NOMO-1 treated with DMSO at 0.1 percent for 48 hours (cell line): ENCODE measurements around the gene TMPRSS11A.

Source experiments
- DNase-seq: peaks from one replicate; lab custom pipeline; 2025; ENCODE audit not compliant: unreplicated experiment; lab: John Stamatoyannopoulos, UW

TMPRSS11A gene, protein sequence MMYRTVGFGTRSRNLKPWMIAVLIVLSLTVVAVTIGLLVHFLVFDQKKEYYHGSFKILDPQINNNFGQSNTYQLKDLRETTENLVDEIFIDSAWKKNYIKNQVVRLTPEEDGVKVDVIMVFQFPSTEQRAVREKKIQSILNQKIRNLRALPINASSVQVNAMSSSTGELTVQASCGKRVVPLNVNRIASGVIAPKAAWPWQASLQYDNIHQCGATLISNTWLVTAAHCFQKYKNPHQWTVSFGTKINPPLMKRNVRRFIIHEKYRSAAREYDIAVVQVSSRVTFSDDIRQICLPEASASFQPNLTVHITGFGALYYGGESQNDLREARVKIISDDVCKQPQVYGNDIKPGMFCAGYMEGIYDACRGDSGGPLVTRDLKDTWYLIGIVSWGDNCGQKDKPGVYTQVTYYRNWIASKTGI

DNA sequence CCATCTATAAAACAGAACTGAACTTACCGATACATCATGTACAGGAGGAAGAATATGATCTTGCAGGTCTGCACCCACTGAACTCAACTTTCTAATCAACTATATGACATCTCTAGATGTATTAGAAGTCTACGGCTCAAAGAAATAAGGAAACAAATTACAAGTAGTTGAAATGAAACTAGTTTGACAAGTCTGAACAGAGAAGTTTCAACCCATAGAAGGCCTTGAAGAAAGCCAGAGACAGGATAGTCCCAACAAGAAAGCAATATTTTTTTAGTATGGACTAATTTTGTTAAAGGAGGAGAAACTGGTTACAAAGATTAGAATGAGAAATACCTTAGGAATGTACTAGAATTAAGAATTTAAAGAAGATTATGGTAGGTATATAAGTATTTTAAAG lies at the start of gene TMPRSS11A:
Gene TMPRSS11A, minus strand, starts transcription at position 138 of the 400 bp plus-strand sequence. Its CDS starts 100 bp downstream, at position 38.
- no peak for DNase-seq

DNA sequence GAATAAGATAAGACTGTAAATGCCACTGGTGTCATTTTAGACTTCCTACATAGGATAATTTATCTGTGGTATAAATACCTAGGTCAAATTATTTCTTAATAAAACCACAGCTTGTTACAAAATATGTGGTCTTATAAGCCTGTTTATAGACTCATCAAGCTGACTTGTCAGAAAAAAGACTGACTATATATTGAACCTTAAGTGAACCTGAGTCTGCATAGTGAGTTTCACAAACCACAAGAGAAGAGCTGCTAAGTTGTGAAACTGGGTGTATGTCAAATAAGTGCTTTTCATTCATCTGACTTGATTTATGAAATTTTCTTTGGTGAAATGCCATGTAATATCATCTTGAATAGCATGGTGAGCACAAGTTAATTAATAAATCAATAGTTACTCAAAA lies 48.4 kb upstream of the TMPRSS11A start:
- no peak for DNase-seq

DNA sequence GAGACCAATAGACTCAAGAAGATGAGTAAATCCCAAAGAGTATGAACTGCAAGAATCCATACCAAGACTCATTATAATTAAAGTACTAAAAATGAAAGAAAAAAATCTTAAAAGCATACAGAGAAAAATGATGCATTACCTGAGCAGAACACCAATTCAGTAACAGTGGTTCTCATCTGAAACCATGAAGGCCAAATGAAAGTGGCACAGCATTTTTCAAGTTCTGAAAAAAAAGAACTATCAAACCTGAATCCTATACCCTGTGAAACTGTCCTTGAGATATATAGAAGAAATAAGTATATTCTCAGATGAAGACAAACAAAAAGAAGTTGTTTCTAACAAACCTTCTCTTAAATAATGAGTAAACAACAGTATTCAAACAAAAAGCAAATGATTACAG lies 39.6 kb upstream of the TMPRSS11A start:
- DNase-seq: no peak

DNA sequence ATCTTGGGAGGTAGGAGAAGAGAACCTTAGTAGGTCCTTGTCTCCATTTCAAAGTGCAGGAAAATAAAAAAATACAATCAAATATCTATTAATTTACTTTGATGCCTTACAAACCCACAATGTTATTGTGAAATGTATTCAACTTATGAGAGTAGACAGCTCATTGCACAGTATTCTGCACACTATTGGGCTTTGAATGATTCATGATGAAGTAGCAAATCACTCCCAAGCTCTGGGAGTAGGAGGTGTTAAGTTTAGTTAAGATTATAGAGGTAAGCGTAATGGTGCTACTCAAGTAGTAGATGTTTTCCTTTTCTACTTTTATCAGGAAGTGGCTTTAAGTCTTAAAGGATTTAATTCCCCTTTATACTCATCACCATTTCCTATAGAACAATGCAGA lies 32.8 kb upstream of the TMPRSS11A start:
- DNase-seq: no peak

DNA sequence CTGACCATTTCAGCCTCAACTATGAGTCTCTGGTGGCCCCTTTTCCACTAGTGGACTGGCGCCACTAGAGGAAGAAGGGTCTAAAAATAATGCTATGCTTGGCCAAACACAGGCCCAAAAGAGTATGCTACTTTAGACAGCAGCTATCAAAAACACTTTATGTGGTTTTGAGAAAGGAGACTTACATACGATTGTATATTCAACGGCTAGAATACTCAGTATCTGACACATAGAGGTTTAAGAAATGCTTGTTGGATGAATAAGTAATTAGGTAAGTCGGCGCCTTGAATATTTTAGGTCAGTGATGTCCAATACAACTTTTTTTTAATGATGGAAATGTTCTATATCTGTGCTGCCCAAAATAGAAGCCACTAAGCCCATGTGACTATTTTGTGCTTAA lies 25.7 kb upstream of the TMPRSS11A start:
- no peak for DNase-seq

DNA sequence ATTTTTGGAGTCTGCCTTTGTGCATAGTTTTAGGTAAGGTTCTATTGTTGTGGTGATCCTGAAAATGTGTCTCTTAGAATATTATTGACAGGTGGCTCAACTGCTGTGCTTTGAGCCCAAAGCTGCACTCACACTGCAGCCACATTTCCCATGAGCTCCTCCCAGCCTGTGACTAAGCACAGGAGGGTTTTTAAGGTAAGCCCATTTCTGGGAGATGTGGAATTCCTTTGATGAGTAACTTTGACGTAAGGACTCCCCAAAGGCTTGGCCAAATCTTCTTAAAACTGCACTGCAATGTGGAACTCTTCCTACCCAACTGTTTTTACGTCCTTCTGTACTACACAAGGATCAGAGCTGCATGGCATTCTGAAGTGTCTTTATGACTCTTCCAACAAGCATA lies 20.0 kb upstream of the TMPRSS11A start:
- no peak for DNase-seq

DNA sequence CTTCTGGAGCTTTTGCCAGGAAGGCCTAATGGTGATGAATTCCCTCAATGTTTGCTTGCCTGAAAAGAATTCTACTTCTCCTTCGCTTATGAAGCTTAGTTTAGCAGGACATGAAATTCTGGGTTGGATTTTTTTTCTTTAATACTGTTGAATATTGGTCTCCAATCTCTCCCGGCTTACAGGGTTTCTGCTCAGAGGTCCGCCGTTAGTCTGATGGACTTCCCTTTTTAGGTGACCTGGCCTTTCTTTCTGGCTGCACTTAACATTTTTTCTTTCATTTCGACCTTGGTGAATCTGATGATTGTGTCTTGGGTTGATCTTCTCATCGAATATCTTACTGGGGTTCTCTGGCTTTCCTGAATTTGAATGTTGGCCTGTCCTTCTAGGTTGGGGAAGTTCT lies 17.2 kb upstream of the TMPRSS11A start:
- DNase-seq: no peak

DNA sequence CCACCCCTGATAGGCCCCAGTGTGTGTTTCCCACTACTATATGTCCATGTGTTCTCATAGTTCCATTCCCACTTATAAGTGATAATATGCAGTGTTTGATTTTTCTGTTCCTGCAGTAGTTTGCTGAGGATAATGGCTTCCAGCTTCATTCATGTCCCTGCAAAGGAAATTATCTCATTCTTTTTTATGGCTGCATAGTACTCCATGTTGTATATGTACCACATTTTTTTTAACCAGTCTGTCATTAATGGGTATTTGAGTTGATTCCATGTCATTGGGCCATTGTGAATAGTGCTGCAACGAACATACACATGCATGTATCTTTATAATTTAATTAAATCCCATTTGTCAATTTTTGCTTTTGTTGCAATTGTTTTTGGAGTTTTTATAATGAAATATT lies 10.3 kb upstream of the TMPRSS11A start:
- DNase-seq: no peak

DNA sequence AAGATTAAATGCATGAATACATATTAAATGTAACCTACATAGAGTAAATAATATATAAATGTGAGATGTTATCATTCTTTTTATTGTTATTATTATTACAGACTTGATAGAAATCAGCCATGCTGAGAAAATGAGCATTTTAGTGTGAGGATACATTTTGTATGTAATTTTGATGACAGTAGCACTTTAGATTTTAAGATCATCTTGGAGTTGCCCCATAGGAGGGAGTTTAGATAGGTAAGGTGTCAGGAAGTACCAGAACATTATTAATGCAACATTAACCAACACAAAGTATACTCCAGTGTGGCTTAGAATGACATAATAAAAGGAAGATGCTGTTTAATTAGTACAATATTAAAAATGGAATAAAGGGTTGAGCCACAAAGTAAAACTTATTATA lies 8.4 kb downstream of the TMPRSS11A start:
- DNase-seq: no peak

DNA sequence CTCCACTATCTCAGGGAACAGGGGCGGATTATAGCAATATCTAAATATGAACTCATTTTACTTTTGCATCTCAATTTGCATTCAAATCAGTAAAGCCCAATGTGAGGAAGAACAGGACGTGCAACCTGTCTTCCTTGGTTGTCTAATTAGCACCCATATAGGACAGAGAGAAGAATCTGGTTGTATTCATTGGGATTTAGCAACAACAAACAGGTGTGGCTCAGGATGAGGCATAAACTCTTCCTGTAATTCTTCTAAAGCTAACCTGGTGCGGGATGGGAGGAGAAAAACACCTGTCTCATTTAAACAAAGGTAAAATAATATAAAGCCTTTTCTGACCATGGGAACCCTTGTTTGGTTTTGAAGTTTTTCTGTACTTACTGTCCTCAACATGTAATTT lies 22.2 kb downstream of the TMPRSS11A start:
- no peak for DNase-seq

DNA sequence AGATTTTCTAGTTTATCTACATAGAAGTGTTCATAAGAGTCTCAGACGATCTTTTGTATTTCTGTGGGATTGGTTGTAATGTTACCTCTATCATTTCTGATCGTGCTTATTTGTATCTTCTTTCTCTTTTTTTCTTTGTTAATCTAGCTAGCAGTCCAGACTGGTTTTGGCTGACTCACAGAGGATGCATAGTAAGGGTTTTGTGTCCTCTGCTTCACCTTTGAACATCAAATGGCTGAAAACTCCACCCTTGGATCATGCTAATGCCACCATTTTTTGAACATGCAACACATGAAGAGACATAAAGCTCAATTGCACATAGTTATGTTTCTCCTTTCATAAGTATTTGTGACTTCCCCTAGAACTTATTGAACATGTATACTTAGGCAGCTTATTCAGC lies 22.8 kb downstream of the TMPRSS11A start:
- no peak for DNase-seq

DNA sequence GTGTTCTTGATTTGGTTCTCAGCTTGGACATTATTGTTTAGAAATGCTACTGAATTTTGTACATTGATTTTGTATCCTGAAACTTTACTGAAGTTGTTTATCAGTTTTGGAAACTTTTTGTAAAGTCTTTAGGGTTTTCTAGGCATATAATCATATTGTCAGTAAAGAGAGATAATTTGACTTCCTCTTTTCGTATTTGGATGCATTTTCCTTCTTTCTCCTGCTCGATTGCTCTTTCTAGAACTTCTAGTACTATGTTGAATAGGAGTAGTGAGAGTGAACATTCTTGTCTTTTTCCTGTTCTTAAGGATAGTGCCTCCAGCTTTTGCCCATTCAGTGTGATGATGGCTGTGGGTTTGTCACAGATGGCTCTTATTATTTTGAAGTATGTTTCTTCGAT lies 24.1 kb downstream of the TMPRSS11A start:
- no peak for DNase-seq

DNA sequence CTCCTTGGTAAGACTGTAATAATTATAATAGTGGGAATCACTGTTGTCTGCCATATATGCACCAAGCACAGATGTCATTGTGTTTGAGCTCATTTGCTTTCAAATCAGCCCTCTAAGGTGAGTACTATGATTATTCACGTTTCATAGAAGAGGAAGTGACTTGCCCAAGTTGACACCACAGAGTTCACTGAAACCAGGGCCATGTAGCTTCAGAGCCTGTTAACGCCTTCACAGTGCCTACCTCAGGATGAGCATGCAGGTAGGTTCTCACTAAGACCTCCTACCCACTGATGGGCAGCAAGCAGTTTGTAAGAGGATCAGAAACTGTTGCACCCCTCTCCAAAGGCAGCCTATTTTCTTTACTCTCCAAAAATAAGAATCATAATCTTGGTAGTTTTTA lies 27.4 kb downstream of the TMPRSS11A start:
- DNase-seq: no peak

DNA sequence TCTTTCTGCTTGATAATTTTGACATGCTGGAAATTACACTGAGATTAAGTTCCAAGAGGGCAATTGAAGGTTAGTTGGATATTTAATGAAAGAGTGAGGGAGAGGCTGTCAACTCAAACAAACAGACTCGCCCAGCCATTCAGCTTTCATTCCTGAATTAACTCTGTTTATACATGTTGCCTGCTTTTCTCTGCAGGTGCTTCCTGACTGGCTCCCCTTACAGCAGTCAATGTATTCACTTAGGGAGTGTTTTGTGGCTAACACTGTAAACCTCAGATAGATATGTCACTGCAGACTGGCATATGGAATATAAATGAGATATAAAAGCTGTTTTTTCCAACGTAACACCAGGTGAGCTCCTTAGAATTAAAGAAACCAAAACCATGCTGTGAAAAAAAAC lies 28.7 kb downstream of the TMPRSS11A start:
- no peak for DNase-seq

DNA sequence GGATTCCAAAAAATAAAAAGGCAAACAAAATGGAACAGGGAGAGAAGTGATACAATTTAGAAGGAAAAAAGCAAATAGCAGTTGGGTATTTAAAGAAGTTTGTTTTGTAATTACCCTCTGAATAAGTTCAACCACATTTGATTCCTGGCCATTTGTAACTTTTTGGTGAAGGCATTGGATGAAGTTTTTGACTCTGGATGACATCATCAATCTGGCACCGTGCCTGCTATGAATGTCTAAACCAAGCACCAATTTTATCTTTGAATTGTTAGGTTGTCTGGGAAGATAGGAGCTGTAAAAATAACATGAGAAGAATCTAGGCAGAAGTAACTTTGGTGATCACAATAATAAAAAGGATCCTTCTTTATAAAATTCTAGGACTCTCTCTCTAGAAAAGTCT lies 29.5 kb downstream of the TMPRSS11A start:
- no peak for DNase-seq

DNA sequence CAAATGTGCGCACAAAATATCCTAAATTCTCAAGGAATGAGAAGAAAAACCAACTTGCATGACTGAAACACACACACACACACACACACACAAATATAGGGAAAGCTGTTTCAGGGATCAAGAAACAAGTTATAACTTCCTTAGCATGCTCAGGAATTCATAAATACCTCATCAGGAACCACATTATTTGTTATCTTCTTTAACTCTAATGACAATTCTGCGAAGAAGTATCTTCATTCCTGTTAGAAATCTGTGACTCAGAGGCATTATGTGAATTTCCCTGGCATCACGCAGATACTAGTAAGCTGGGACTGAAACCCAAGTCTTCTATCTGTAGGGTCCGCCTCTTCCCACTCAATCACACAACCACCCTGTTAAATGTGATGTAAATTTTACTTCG lies 30.3 kb downstream of the TMPRSS11A start:
- DNase-seq: no peak

DNA sequence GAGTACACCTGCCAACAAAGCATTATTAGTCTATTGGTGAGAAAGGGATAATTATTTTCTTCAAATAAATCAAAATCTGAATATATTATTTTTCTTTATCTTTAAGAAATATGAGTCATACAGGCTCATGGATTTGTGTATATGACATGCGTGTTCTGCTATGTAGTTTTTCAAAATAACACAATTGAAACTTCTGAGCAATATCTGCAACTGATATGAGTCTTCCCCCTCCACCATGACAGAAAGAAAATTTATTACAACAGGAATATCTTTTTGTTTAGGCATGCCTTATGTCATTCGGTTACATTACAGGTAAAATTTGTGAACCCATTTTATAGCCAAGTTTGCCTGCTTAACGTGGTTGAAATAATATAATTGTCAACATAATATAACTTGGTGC lies 32.0 kb downstream of the TMPRSS11A start:
- no peak for DNase-seq

DNA sequence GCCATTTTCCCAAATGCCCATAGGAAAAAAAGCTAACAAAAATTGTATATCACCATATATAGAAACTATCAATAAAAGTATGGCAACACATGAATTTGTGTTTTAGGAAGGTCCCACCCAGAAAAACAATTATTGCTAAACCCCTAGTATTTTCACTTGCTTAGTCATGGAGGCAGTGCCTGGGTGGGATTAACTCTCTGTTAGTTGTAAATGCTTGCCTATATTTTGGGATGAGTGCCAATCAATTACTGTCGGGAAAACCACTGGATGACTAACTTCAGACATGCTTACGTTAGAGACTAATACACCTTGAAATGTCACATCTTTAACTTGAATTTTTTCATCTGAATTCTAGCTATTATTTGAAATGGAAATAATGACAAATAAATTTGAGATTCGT lies 33.9 kb downstream of the TMPRSS11A start:
- no peak for DNase-seq

DNA sequence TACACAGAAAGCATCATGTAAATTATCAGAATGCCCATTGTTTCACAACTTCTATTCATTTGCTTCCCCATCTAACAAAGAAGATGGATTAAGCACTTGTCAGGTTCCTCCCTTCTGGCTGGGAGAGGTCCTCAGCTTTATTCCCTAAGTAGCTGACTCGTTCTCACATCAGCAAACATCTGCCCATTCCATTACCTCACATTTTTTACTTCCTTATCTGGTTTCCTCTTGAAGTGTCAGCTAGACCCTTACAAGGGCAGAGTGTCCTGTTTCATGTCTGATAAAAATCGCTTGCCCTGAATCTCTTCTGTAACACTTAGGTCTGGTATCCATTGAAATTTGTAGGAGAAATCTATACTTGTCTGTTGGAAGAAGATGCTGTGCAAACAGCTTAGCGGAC lies 34.7 kb downstream of the TMPRSS11A start:
- DNase-seq: no peak

DNA sequence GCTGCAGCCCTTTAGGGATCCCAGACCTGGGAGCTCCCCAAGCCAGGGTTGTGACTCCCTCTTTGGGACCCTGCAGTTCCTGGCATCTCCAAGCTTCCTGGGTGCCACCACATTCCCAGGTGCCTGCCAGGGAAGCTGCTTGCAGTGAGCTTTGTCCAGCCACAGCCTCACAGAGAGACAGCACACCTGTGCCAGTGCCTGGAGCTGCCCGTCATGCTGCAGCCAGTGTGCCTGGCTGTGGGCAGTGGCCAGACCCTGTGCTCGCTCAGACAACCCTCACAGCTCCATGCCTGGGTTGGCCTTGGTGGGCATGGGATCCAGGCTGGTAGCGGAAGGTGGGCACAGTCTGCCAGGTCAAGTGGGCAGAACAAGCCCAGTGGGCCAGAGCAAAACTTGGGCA lies 36.0 kb downstream of the TMPRSS11A start:
- no peak for DNase-seq

DNA sequence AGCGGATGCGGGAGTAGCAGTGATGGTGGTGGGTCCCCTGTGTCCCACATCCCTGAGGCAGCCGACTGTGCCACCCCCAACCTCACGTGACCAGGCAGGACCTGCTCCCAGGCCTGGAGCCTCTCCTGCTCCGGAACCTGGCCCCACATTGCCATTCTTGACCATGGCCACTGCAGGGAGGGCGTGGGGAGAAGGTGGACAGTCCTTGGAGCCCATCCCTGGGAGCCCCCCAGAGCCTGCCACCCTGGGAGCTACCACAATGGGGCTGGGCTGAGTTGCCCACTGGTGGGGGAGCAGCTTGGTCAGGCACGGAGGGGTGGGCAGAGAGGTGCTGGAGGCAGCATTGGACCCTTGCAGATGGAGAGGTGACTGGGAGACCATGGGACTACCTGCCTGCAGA lies 36.8 kb downstream of the TMPRSS11A start:
- no peak for DNase-seq

DNA sequence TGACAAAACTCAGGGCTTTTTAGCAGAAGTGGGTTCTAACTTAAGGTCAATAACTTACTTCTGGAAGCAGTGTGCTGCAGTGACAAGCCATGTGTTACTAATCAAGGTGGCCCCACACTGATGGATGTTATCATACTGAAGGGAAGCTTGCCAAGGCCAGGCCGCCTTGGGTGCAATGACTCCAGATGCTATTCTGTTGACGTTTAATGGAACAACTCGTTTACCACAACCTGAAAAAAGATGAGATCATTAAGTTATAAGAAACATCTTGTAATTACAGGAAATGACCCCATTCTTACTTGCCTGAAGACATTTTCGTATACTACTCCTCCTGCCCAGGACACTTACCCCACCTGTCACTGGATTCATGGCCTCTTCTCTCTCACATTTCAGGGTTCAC lies 40.6 kb downstream of the TMPRSS11A start:
- no peak for DNase-seq

DNA sequence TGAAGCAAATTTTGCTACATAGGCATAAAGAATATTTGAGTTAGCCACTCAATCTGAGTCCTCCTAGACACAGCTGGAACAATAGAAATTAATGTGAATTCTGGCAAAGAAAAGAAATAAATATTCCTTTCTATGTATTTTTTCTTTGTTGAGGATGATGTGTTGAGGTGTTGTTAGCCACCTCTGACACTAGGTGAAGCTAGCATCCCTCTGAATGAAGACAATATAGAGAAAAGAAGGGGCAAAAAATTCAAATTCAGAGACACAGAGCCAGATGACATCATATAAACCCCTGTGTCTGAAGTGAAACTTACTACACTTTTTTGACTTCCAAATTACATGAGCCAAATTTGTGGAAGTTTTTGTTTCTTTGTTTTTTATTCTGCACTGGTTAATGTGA lies 44.9 kb downstream of the TMPRSS11A start:
- no peak for DNase-seq
